ENCODE data around the gene SUSD6. TPM values are rescaled to one million over a fixed set of nuclear protein-coding genes. Genes with fewer than 3 reads are reported as not detected.

Gene SUSD6
- total RNA-seq, 4 donors from 2014 or later: 8.8 to 35.1 (median 17.6) TPM

GRCh38 chr14:69749956-69750355, 138.6 kb downstream of the SUSD6 start:
- Histone ChIP-seq H3K4me3 (no peak overlapping the region), H3K36me3 (no peaks in the 10 kb centered on the region), H3K27ac (no peak overlapping the region), H3K4me1 (no peaks in the 10 kb centered on the region), H3K27me3 (no peaks in the 10 kb centered on the region), H3K9me3 (no peaks in the 10 kb centered on the region)
- intact Hi-C loops (cut with DNase I; ENCODE audit: low total_unique reads): no loop called here
- DNase-seq: no peak
- TF ChIP-seq POLR2A (IDR thresholded peaks at IDR 0.05) (no peak), CTCF (IDR thresholded peaks at IDR 0.05) (no peak)

- Histone ChIP-seq H3K36me3 (no peaks in the 10 kb centered on the region), H3K27ac (no peak overlapping the region), H3K27me3 (no peaks in the 10 kb centered on the region), H3K4me1 (no peaks in the 10 kb centered on the region), H3K4me3 (no peak overlapping the region), H3K9me3 (no peaks in the 10 kb centered on the region)
- TF ChIP-seq POLR2A (IDR thresholded peaks at IDR 0.05) (no peak), CTCF (IDR thresholded peaks at IDR 0.05) (no peak)
- DNase-seq: no peak
- intact Hi-C loops (cut with DNase I; ENCODE audit: low total_unique reads): no loop called here
Measured at GRCh38 chr14:69750495-69750894, 139.1 kb downstream of the SUSD6 start.

GRCh38 chr14:69752773-69753172, 141.4 kb downstream of the SUSD6 start:
- H3K4me1 ChIP-seq: no peaks in the 10 kb centered on the region
- DNase-seq: no peak
- intact Hi-C loops (cut with DNase I; ENCODE audit: low total_unique reads): no loop called here
- no peak for TF ChIP-seq POLR2A (IDR thresholded peaks at IDR 0.05)
- TF ChIP-seq CTCF (IDR thresholded peaks at IDR 0.05): no peak
- no peaks in the 10 kb centered on the region for H3K9me3 ChIP-seq
- no peaks in the 10 kb centered on the region for H3K36me3 ChIP-seq
- H3K4me3 ChIP-seq: no peak overlapping the region
- H3K27me3 ChIP-seq: no peaks in the 10 kb centered on the region
- H3K27ac ChIP-seq: no peak overlapping the region

GRCh38 chr14:69753860-69754259, 142.5 kb downstream of the SUSD6 start:
- no peak for DNase-seq
- TF ChIP-seq POLR2A (IDR thresholded peaks at IDR 0.05): no peak
- TF ChIP-seq CTCF (IDR thresholded peaks at IDR 0.05): no peak
- Histone ChIP-seq H3K9me3 (no peaks in the 10 kb centered on the region), H3K4me1 (no peaks in the 10 kb centered on the region), H3K4me3 (no peak overlapping the region), H3K27ac (no peak overlapping the region), H3K36me3 (no peaks in the 10 kb centered on the region), H3K27me3 (no peaks in the 10 kb centered on the region)
- intact Hi-C loops (cut with DNase I; ENCODE audit: low total_unique reads): no loop called here

- no peak for DNase-seq
- no peak overlapping the region for H3K27ac ChIP-seq
- no peaks in the 10 kb centered on the region for H3K9me3 ChIP-seq
- intact Hi-C loops (cut with DNase I; ENCODE audit: low total_unique reads): no loop called here
- H3K36me3 ChIP-seq: no peaks in the 10 kb centered on the region
- H3K27me3 ChIP-seq: no peaks in the 10 kb centered on the region
- H3K4me3 ChIP-seq: no peak overlapping the region
- TF ChIP-seq POLR2A (IDR thresholded peaks at IDR 0.05) (no peak), CTCF (IDR thresholded peaks at IDR 0.05) (no peak)
- no peaks in the 10 kb centered on the region for H3K4me1 ChIP-seq
Measured at GRCh38 chr14:69754487-69754886, 143.1 kb downstream of the SUSD6 start.
